ENCODE results near the gene WDR27. TPM values are rescaled to one million over a fixed set of nuclear protein-coding genes. Genes with fewer than 3 reads are reported as not detected.

WDR27 gene
- total RNA-seq, 1 donor from 2014 or later: 24.5 TPM

DNA sequence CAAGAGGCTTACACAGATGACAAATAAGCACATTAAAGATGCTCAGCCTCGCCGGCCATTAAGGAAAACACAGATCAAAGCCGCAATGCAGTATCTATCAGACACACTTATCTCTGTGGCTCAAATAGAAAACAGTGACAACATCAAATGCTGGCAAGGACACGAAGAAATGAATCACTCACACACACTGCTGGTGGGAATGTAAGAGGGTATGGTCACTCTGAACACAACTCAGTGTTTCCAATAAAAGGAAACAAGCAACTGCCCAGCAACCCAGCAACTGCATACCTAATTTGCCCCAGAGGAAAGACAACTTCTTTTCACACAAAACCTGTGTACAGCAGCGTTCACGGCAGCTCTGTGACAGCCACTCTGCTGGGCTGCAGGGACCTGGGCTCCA is 155.8 kb downstream of the WDR27 start:
- H3K4me3 ChIP-seq (ENCODE audit: low read length in 3 of 3): no peak overlapping the region
- H3K4me1 ChIP-seq (ENCODE audit: control insufficient read depth in 3 of 3, insufficient read depth in 3 of 3, low read length in 3 of 3): no peaks in the 10 kb centered on the region
- peaks cover 0 to 2% (median 0%) of the 10 kb centered on the region in 3 donors for H3K9me3 ChIP-seq (ENCODE audit: control insufficient read depth in 3 of 3, low read length in 3 of 3)
- H3K9ac ChIP-seq (ENCODE audit: low read depth in 1 of 3, low read length in 3 of 3): no peak overlapping the region
- H3K27ac ChIP-seq (ENCODE audit: low read depth, low read length): no peak overlapping the region
- peaks cover 0 to 2% (median 0%) of the 10 kb centered on the region in 3 donors for H3K36me3 ChIP-seq (ENCODE audit: control insufficient read depth in 3 of 3, insufficient read depth in 3 of 3, low read length in 3 of 3)
- H3K27me3 ChIP-seq (ENCODE audit: control insufficient read depth in 3 of 3, insufficient read depth in 3 of 3, low read length in 3 of 3): no peaks in the 10 kb centered on the region

DNA sequence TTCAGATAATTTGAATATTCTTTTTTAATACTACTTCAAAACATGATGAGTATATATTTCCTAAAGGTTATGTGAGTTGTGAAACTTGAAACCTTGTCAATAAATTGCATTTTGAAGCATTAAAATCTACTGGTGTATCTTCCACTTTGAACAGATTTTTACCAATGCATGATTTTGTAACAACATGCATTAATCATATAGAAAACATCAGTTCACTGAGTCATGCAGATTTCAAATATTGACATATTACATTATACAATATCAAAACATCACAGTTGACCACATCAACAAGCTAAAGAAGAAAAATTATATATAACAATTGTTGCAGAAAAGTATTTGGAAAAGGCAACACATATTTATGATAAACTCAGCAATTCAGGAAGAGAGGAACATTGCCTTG is 158.1 kb downstream of the WDR27 start:
- no peaks in the 10 kb centered on the region for H3K4me1 ChIP-seq (ENCODE audit: control insufficient read depth in 3 of 3, insufficient read depth in 3 of 3, low read length in 3 of 3)
- H3K4me3 ChIP-seq (ENCODE audit: low read length in 3 of 3): no peak overlapping the region
- no peak overlapping the region for H3K9ac ChIP-seq (ENCODE audit: low read depth in 1 of 3, low read length in 3 of 3)
- H3K36me3 ChIP-seq (ENCODE audit: control insufficient read depth in 3 of 3, insufficient read depth in 3 of 3, low read length in 3 of 3): no peaks in the 10 kb centered on the region
- H3K27me3 ChIP-seq (ENCODE audit: control insufficient read depth in 3 of 3, insufficient read depth in 3 of 3, low read length in 3 of 3): no peaks in the 10 kb centered on the region
- peaks cover 0 to 2% (median 0%) of the 10 kb centered on the region in 3 donors for H3K9me3 ChIP-seq (ENCODE audit: control insufficient read depth in 3 of 3, low read length in 3 of 3)
- no peak overlapping the region for H3K27ac ChIP-seq (ENCODE audit: low read depth, low read length)

DNA sequence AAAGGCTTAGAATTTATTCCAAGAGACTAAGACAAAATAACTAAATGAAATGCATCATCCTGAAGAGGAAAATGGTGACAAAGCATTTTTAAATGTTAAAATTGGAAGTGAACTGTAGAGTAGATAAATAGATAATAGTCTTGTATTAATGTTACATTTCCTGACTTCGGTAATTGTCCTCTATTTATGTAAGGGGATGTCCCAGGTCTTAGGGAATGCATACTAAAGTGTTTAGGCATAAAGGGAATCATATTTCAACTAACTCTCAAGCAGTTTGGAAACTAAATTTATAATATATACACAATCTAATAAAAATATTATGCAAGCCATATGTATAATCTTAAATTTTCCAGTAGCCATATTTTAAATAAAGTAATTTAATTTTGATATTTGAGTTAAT is 159.3 kb downstream of the WDR27 start:
- no peaks in the 10 kb centered on the region for H3K36me3 ChIP-seq (ENCODE audit: control insufficient read depth in 3 of 3, insufficient read depth in 3 of 3, low read length in 3 of 3)
- no peak overlapping the region for H3K27ac ChIP-seq (ENCODE audit: low read depth, low read length)
- H3K4me3 ChIP-seq (ENCODE audit: low read length in 3 of 3): no peak overlapping the region
- H3K9ac ChIP-seq (ENCODE audit: low read depth in 1 of 3, low read length in 3 of 3): no peak overlapping the region
- no peaks in the 10 kb centered on the region for H3K27me3 ChIP-seq (ENCODE audit: control insufficient read depth in 3 of 3, insufficient read depth in 3 of 3, low read length in 3 of 3)
- H3K9me3 ChIP-seq (ENCODE audit: control insufficient read depth in 3 of 3, low read length in 3 of 3): no peaks in the 10 kb centered on the region
- H3K4me1 ChIP-seq (ENCODE audit: control insufficient read depth in 3 of 3, insufficient read depth in 3 of 3, low read length in 3 of 3): no peaks in the 10 kb centered on the region

DNA sequence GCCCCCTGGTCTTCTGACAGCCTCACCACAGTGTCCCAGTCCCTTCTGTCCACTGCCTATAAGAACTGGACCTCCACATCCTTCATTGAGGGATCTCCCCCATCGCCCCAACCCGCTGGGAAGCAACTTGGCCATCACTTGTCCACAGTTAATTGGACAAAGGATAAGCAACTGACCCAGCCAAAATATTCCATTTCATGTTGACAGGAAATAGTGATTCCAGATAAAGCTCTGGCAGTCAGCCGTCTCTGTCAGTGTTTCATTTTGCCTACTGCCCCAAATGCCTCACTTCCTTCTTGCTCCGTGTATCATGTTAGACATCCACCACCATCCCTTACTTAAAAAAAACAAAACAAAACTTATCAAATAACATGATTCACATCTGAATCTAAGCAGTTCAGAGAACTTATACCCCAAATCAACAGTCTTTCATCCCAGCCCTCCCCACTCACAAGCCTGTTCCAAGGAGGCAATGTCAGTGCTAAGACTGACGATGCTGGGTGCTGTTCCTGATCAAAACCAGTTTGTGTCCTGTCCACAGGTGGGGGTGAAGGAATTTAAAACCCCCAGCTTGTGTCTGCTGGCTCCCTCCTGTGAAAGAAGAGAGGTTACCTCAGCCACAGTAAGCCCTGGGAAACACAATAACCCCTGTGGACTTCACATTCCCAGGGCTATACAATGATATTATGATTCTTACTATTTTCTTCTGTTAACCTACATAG is 162.5 kb downstream of the WDR27 start:
- Histone ChIP-seq H3K9ac (ENCODE audit: low read depth in 1 of 3, low read length in 3 of 3) (no peak overlapping the region), H3K4me3 (ENCODE audit: low read length in 3 of 3) (no peak overlapping the region), H3K27me3 (ENCODE audit: control insufficient read depth in 3 of 3, insufficient read depth in 3 of 3, low read length in 3 of 3) (no peaks in the 10 kb centered on the region), H3K9me3 (ENCODE audit: control insufficient read depth in 3 of 3, low read length in 3 of 3) (peaks cover 0 to 4% (median 0%) of the 10 kb centered on the region in 3 donors), H3K4me1 (ENCODE audit: control insufficient read depth in 3 of 3, insufficient read depth in 3 of 3, low read length in 3 of 3) (no peaks in the 10 kb centered on the region), H3K36me3 (ENCODE audit: control insufficient read depth in 3 of 3, insufficient read depth in 3 of 3, low read length in 3 of 3) (no peaks in the 10 kb centered on the region), H3K27ac (ENCODE audit: low read depth, low read length) (no peak overlapping the region)

DNA sequence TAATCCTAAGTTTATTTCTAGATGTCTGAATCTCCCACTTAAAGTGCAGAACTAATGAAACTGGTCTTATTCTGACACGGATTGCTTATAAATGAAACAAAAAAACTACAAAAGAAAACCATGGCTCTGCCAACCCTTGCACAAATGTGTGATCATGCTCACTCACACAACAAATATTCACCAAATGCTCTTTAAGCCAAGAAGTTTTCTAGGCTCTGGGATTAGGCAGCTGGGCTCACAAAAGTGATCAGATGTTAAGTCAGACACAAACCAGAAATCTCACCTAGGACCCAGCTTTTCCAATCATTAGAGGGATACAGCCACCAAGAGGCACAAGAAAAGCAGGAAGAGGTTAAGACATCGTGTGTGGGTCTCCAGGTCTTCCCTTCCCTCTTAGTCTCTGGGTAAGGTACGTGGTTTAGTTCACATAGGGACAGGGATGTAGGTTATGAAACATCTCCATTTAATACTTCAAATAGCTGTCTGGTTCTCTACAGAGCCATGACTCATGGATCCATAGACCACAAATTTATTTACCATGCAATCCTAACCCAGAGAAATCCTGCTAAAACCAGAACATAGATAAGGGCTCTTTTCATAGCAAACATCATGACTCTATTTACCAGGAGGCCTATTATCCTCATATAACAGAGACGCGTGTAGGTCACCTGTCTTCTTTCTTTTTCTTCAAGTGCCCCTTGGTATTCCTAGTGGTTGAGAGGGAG is 165.2 kb downstream of the WDR27 start:
- Histone ChIP-seq H3K27ac (ENCODE audit: low read depth, low read length) (no peak overlapping the region), H3K4me1 (ENCODE audit: control insufficient read depth in 3 of 3, insufficient read depth in 3 of 3, low read length in 3 of 3) (no peaks in the 10 kb centered on the region), H3K9me3 (ENCODE audit: control insufficient read depth in 3 of 3, low read length in 3 of 3) (peaks cover 0 to 8% (median 0%) of the 10 kb centered on the region in 3 donors), H3K9ac (ENCODE audit: low read depth in 1 of 3, low read length in 3 of 3) (no peak overlapping the region), H3K4me3 (ENCODE audit: low read length in 3 of 3) (no peak overlapping the region), H3K36me3 (ENCODE audit: control insufficient read depth in 3 of 3, insufficient read depth in 3 of 3, low read length in 3 of 3) (no peaks in the 10 kb centered on the region), H3K27me3 (ENCODE audit: control insufficient read depth in 3 of 3, insufficient read depth in 3 of 3, low read length in 3 of 3) (no peaks in the 10 kb centered on the region)

DNA sequence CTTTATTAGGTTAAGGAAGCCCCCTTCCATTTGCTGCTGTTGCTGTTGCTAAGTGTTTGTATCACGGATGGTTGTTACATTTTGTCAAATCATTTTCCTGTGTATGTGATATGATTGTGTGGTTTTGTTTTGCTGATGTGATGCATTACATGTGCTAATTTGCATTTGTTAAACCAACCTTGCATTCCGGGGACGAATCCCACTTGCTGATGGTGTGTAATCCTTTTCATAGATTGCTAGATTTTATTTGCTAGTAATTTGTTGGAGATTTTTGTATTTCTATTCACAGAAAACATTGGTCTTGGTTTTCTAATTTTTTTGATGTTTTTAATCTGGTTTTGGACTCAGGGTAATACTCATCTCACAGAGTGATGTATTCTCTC is 167.8 kb downstream of the WDR27 start:
- H3K9me3 ChIP-seq (ENCODE audit: control insufficient read depth in 3 of 3, low read length in 3 of 3): peaks cover 0 to 8% (median 0%) of the 10 kb centered on the region in 3 donors
- H3K9ac ChIP-seq (ENCODE audit: low read depth in 1 of 3, low read length in 3 of 3): no peak overlapping the region
- no peaks in the 10 kb centered on the region for H3K36me3 ChIP-seq (ENCODE audit: control insufficient read depth in 3 of 3, insufficient read depth in 3 of 3, low read length in 3 of 3)

DNA sequence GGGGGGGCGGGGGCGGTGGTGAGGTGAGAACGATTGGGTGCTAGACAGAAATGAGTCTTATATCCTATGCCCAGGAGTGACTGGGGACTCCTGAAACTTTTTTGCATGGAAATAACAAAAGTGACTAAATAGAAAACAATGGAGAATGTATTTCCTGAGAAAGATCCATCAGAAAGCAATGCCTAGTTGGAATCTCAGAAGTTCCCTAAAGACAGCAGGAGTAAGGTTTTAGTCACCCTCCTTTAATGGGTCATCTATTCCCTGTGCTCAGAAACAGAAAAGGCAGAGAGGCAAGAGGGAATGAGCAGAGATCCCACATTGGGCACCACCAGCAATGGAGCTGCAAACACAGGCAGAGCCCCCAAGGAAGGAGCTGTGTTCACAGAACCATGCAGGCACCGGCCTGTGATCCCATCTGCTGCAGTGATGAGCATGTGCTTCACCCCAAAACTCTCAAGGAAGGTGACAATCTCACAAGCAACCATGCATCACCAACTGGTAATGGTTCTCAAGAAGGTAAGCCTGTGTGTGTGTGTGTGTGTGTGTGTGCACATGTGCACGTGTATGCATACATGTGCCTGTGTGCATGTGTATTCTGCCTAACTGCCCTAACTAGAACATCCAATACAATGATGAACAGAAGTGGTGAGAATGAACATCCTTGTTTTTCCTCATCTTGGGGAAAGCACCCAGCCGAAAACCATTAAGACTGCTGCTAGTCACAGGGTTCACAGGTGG is 168.4 kb downstream of the WDR27 start:
- Histone ChIP-seq H3K4me3 (ENCODE audit: low read length in 3 of 3) (no peak overlapping the region), H3K36me3 (ENCODE audit: control insufficient read depth in 3 of 3, insufficient read depth in 3 of 3, low read length in 3 of 3) (no peaks in the 10 kb centered on the region), H3K27ac (ENCODE audit: low read depth, low read length) (no peak overlapping the region), H3K9ac (ENCODE audit: low read depth in 1 of 3, low read length in 3 of 3) (no peak overlapping the region), H3K27me3 (ENCODE audit: control insufficient read depth in 3 of 3, insufficient read depth in 3 of 3, low read length in 3 of 3) (no peaks in the 10 kb centered on the region), H3K9me3 (ENCODE audit: control insufficient read depth in 3 of 3, low read length in 3 of 3) (peaks cover 0 to 8% (median 0%) of the 10 kb centered on the region in 3 donors), H3K4me1 (ENCODE audit: control insufficient read depth in 3 of 3, insufficient read depth in 3 of 3, low read length in 3 of 3) (peaks cover 4 to 10% (median 5%) of the 10 kb centered on the region in 3 donors)

More for the DNA sequence above, 167.8 kb downstream of the WDR27 start:
- H3K27me3 ChIP-seq (ENCODE audit: control insufficient read depth in 3 of 3, insufficient read depth in 3 of 3, low read length in 3 of 3): no peaks in the 10 kb centered on the region
- H3K4me3 ChIP-seq (ENCODE audit: low read length in 3 of 3): no peak overlapping the region
- H3K27ac ChIP-seq (ENCODE audit: low read depth, low read length): no peak overlapping the region
- peaks cover 4 to 10% (median 5%) of the 10 kb centered on the region in 3 donors for H3K4me1 ChIP-seq (ENCODE audit: control insufficient read depth in 3 of 3, insufficient read depth in 3 of 3, low read length in 3 of 3)

DNA sequence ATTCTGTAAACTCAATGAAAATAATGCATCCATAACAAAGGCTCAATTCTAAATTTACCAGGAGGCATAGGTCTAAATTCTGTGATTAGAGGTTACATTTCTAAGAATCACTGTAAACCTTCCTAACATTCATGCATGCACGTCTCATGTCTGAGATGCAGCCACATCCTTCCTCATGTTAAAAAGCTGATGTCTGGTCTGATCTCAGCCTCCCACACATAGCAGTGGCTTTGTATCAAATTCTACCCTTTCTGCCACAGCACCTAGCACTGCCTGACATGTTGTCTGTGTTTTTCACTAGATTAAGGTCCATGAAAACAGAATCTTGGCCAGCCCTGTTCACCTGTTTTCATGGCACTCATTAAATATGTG is 171.1 kb downstream of the WDR27 start:
- Histone ChIP-seq H3K36me3 (ENCODE audit: control insufficient read depth in 3 of 3, insufficient read depth in 3 of 3, low read length in 3 of 3) (no peaks in the 10 kb centered on the region), H3K4me3 (ENCODE audit: low read length in 3 of 3) (no peak overlapping the region), H3K27ac (ENCODE audit: low read depth, low read length) (no peak overlapping the region), H3K4me1 (ENCODE audit: control insufficient read depth in 3 of 3, insufficient read depth in 3 of 3, low read length in 3 of 3) (peaks cover 4 to 10% (median 5%) of the 10 kb centered on the region in 3 donors), H3K9me3 (ENCODE audit: control insufficient read depth in 3 of 3, low read length in 3 of 3) (peaks cover 0 to 7% (median 0%) of the 10 kb centered on the region in 3 donors), H3K9ac (ENCODE audit: low read depth in 1 of 3, low read length in 3 of 3) (no peak overlapping the region), H3K27me3 (ENCODE audit: control insufficient read depth in 3 of 3, insufficient read depth in 3 of 3, low read length in 3 of 3) (no peaks in the 10 kb centered on the region)

DNA sequence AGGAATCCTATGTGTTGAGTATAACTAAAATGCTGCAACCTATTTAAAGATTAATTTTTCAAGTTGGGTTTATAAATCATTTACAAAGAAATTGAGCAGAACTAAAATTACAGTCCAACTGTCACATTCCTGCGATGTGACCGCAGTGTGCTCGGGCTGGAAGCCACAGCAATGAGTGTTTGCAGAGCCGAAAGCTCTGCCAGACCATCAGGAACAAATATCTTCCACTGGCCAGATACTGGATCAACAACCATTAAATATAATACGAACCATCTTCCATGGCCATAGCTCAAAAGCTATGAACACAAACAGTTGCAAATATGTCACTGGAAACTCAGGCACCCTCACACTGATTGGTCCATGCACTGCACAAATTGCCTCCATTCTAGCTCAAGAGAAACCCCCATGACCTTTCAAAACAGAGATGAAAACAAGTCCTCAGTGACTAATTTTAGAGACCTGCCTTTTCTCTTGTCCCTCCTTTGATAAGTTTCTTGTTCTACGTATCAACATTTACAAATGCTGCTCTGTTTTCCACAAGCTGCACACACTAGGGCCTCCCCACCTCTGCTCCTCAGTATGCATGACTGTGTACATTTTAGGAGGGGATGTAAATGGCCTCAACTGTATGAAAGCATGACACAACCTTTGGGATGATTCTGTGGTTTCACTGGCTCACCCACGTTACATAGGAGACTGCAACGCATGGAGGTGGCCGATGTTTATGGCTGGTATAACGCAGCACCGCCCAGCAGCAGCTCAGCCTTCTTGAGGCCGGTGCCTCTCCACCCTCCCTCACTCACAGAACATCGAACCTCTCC is 171.7 kb downstream of the WDR27 start:
- peaks cover 4 to 10% (median 5%) of the 10 kb centered on the region in 3 donors for H3K4me1 ChIP-seq (ENCODE audit: control insufficient read depth in 3 of 3, insufficient read depth in 3 of 3, low read length in 3 of 3)
- no peak overlapping the region for H3K9ac ChIP-seq (ENCODE audit: low read depth in 1 of 3, low read length in 3 of 3)
- H3K9me3 ChIP-seq (ENCODE audit: control insufficient read depth in 3 of 3, low read length in 3 of 3): peaks cover 0 to 4% (median 0%) of the 10 kb centered on the region in 3 donors
- H3K27me3 ChIP-seq (ENCODE audit: control insufficient read depth in 3 of 3, insufficient read depth in 3 of 3, low read length in 3 of 3): no peaks in the 10 kb centered on the region
- H3K4me3 ChIP-seq (ENCODE audit: low read length in 3 of 3): no peak overlapping the region
- H3K27ac ChIP-seq (ENCODE audit: low read depth, low read length): no peak overlapping the region
- H3K36me3 ChIP-seq (ENCODE audit: control insufficient read depth in 3 of 3, insufficient read depth in 3 of 3, low read length in 3 of 3): no peaks in the 10 kb centered on the region
